Measurements from ENCODE around the gene DUOXA1. TPM values are rescaled to one million over a fixed set of nuclear protein-coding genes. Genes with fewer than 3 reads are reported as not detected.
"Not testable (repeated sequence)": the region's sequence is repeated elsewhere in the genome, so short reads cannot be mapped to it uniquely, and the experiment has no call there.

Gene DUOXA1
- total and polyA plus RNA-seq, 8 donors: 0.52 to 135 (median 1.3) TPM

DNA sequence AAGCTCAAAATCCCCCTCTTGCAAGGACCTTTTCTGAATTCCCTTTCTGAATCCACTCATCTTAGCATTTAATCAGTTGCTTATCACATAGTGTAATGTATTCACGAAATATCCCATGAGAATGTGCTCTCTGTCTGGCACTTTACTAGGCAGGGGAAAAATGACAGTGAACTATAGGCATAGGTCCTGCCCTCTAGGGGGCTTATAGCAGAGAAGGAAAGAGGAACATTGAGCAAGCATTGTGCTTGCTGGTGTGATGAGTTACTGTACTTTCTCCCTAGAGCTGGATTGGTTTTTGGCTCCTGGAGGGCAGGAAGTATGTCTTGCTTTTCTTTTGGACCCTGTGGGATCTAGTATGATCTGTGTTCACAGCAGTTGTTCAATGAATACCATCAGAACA lies 42.2 kb downstream of the DUOXA1 start:
- DNase-seq (no peak), ATAC-seq (no peak)
- Histone ChIP-seq H3K36me3 (no peaks in the 10 kb centered on the region), H3K4me1 (no peaks in the 10 kb centered on the region), H3K9me3 (no peaks in the 10 kb centered on the region), H3K27me3 (peaks cover 5 to 23% of the 10 kb centered on the region in 2 donors), H3K27ac (no peak overlapping the region), H3K4me3 (no peak overlapping the region)
- intact Hi-C loops (cut with DNase I): no loop called here
- TF ChIP-seq, protein P1, sequence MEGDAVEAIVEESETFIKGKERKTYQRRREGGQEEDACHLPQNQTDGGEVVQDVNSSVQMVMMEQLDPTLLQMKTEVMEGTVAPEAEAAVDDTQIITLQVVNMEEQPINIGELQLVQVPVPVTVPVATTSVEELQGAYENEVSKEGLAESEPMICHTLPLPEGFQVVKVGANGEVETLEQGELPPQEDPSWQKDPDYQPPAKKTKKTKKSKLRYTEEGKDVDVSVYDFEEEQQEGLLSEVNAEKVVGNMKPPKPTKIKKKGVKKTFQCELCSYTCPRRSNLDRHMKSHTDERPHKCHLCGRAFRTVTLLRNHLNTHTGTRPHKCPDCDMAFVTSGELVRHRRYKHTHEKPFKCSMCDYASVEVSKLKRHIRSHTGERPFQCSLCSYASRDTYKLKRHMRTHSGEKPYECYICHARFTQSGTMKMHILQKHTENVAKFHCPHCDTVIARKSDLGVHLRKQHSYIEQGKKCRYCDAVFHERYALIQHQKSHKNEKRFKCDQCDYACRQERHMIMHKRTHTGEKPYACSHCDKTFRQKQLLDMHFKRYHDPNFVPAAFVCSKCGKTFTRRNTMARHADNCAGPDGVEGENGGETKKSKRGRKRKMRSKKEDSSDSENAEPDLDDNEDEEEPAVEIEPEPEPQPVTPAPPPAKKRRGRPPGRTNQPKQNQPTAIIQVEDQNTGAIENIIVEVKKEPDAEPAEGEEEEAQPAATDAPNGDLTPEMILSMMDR (IDR thresholded peaks at IDR 0.05): no peak

DNA sequence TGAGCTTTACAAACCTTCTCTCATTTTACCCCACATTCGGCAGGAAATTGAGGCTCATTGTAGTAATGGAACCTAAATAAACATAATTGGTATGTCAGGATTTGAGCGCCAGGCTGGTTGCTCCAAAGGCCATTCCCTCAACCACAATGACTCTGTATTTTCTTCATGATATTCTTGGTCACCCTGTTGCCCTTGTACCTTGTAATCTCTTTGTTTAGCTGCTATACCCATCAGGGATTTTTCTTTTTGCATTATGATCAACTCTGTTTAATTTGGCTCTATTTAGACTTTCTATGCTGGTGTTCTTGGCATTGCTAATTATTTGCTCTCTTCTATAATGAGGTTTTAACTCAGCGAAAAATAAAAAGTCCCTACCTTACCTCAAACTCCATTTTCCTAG lies 45.5 kb downstream of the DUOXA1 start:
- Histone ChIP-seq H3K36me3 (no peaks in the 10 kb centered on the region), H3K4me3 (no peak overlapping the region), H3K9me3 (no peaks in the 10 kb centered on the region), H3K4me1 (no peaks in the 10 kb centered on the region), H3K27me3 (peaks cover 5 to 19% of the 10 kb centered on the region in 2 donors), H3K27ac (no peak overlapping the region)
- ATAC-seq (no peak), DNase-seq (no peak)
- TF ChIP-seq, protein P1 (IDR thresholded peaks at IDR 0.05): no peak
- intact Hi-C loops (cut with DNase I): no loop called here

DNA sequence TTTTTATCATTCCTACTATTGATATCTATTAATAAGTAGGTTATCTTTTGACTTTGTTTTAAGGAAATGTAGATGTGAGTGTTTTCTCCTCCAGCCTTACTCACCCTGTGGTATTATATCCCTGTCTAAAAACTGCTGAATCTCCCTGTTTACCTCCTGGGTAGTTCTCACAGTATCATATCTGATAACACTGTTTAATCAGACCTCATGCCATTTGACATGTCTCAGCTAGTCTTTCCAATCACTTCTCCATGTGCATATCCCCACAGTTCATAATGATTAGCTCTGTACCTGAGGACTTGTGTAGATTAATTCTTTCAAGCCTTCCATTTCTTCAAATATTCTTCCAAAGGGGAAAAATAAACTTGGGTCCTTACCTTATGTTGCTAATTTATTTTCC lies 46.5 kb downstream of the DUOXA1 start:
- TF ChIP-seq, protein P1 (IDR thresholded peaks at IDR 0.05): no peak
- Histone ChIP-seq H3K27ac (no peak overlapping the region), H3K36me3 (no peaks in the 10 kb centered on the region), H3K4me1 (no peaks in the 10 kb centered on the region), H3K9me3 (no peaks in the 10 kb centered on the region), H3K27me3 (peaks cover 5 to 12% of the 10 kb centered on the region in 2 donors), H3K4me3 (no peak overlapping the region)
- DNase-seq: no peak
- ATAC-seq: no peak
- intact Hi-C loops (cut with DNase I): no loop called here

DNA sequence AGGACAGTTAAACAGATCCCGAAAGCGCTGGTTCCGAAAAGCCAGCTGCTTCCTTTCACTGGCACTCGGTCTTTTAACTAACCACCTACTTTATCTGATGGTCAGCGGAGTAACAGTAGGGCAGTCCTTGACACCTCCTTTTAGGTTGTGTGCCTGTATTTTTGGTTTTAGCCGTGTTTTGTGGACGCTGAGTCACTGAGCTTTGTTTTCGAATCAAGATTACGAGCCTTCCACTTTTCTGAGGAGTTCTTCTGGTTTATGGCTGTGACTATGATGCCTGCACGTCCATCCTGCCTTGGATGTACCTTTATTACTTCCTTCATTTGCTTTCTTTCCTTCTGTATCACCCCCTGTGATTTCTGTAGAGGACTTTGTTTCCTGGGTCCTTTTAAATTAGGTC lies 47.3 kb downstream of the DUOXA1 start:
- intact Hi-C loops (cut with DNase I); H3K27ac ChIP-seq; DNase-seq; H3K9me3 ChIP-seq; H3K4me1 ChIP-seq; H3K4me3 ChIP-seq; ATAC-seq; H3K36me3 ChIP-seq: not testable (repeated sequence)
- peaks cover 5 to 12% of the 10 kb centered on the region in 2 donors for H3K27me3 ChIP-seq

DNA sequence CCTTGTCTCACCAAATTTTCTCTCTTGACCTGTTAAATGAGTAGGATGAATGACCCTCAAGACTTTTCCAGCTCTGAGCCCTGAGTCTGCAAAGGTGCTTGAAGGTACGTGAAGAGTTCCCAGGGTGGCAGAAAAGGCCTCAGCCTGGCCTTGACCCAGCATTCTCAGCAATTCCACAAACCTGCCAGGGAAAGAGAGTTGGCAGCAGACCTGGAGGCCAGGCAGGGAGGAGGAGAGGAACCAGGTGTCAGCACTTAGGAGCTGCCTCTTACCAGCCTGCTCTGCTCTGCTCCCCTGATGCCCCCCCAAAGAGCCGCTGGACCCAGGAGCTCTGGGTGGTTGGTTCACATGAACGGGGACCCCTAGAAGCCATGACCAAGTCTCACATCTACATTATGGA lies 49.1 kb downstream of the DUOXA1 start:
- H3K27ac ChIP-seq; H3K27me3 ChIP-seq; intact Hi-C loops (cut with DNase I); H3K36me3 ChIP-seq; DNase-seq; H3K4me1 ChIP-seq; H3K4me3 ChIP-seq; H3K9me3 ChIP-seq: not testable (repeated sequence)
- ATAC-seq: peak; percentile 89

DNA sequence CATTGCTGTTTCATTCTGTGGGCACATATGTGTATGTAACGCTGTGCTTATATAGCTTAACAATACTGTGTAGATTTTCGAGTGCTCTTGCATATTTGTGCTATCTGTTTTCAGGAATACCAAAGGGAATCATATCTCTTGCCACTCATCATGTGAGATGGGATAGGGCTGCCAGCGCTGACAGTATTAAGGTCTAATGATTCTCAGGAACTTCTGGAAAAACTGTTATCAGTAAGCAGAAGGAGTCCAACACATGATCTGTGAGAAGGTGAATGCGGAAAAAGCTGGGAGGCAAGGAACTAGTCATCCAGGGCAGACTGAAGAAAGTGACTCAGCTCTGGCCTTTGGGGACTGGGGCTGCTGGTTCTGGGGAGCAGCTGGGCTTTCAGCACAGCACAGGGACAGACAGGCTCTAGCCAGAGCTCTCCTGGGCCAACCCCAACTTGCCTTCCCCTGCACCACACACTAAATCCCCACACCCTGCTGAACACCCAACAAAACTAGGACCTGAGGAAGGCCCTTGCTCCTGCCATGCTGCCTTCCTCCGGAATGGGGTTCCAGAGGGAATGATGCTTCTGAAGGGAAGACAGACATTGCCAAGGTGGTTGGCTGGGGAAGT lies 49.9 kb downstream of the DUOXA1 start:
- ATAC-seq; intact Hi-C loops (cut with DNase I); DNase-seq; H3K4me1 ChIP-seq; H3K27me3 ChIP-seq; H3K36me3 ChIP-seq; H3K4me3 ChIP-seq; H3K9me3 ChIP-seq; H3K27ac ChIP-seq: not testable (repeated sequence)

DNA sequence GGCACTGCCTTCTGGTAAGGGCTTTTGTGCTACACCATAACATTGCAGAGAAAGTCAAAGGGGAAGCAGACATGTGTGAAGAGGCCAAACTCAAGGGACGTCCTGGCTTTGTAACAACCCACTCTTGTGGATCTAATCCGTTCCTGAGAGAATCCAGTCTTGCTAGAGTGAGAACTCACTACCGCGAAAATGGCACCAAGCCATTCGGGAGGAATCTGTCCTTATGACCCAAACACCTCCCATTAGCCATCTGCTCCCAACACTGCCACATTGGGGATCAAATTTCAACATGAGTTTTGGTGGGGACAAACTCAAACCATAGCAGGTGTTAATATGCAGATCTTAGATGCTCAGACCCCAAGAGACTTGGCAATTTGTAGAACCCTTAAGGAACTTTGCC lies 50.5 kb downstream of the DUOXA1 start:
- intact Hi-C loops (cut with DNase I); H3K4me1 ChIP-seq; H3K27ac ChIP-seq; ATAC-seq; H3K27me3 ChIP-seq; H3K4me3 ChIP-seq; DNase-seq; H3K36me3 ChIP-seq; H3K9me3 ChIP-seq: not testable (repeated sequence)

DNA sequence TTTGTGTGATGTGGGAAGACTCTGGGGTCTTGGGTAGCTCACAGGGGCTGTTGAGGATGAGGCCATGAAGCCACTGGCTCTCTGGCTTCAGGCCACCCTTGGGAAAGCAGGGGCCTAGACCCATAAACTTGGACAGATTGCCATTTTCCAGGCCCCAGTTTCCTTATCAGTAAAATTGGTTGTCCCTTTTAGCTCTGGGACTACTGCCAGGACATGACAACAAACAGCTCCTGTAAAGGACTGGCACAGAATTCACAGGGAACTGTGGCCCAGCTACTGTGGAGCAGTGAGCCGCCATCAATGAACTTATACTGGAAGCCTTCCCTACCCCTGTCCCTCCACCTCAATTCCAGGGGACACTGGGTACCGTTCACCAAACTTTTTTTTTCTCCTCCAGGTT lies 52.3 kb downstream of the DUOXA1 start:
- intact Hi-C loops (cut with DNase I); H3K9me3 ChIP-seq; H3K27me3 ChIP-seq; H3K4me1 ChIP-seq; DNase-seq; ATAC-seq; H3K27ac ChIP-seq; H3K4me3 ChIP-seq; H3K36me3 ChIP-seq: not testable (repeated sequence)

DNA sequence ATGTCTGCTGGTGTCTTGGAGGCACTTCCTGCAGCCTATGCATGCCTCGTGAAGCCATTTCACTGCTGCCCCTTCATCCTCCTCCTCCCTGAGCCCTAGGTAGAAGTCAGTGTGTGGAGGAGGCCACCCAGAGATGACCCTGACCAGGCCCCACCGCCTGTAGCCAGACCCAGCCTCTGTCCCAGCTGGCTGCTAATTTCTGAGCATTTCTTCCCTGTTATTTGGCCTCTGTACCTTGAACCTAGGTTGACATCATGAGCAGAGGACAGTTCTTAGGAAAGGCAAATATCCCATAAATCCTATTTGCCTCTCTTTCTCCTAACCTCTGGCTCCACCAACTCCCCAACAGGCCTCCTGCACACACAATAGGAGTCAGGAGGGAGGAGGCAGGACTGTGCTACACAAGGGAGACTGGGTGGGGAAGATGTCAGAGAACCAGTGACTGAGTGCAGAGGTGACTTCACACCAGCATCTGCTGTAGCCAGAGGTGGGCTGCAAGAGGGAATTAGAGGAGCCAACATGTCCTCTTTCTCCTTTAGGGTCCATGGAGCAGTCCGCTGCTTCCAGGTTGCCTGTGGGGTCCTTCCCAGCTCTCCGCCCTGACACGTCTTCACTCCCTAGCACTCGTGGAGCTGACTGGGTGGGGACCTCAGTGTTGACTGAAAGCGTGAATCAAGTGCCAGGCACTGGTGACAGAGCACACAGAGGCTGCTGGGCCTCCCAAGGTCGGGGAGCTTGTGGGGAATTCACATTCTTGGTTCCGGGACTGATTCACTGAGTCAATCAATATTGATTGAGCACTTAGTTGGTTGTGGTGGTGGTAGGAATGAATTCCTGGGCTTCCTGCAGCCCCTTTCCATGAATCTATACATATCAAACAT lies 54.0 kb downstream of the DUOXA1 start:
- ATAC-seq; H3K9me3 ChIP-seq; H3K27me3 ChIP-seq; intact Hi-C loops (cut with DNase I); H3K4me3 ChIP-seq; H3K27ac ChIP-seq; H3K36me3 ChIP-seq; H3K4me1 ChIP-seq; DNase-seq: not testable (repeated sequence)

DNA sequence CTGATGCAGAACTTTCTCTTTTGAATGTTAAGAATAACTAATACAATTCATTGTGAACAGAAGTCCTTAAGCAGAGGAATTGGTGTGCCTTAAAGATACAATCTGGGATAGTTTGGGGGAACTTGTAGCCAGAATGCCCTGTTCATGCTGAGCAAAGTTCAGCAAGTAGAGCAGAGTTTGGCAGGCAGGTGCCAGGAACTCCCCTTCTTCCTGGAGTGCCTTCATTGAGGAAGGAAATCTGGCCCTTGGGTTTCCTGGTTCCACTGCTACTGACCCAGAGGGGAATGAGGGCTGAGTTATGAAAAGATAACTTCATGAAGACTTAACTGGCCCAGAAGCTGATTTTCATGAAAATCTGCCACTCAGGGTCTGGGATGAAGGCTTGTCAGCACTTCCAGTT lies 56.1 kb downstream of the DUOXA1 start:
- H3K4me1 ChIP-seq; H3K4me3 ChIP-seq; DNase-seq; H3K36me3 ChIP-seq; H3K9me3 ChIP-seq; ATAC-seq; intact Hi-C loops (cut with DNase I); H3K27me3 ChIP-seq; H3K27ac ChIP-seq: not testable (repeated sequence)
